ENCODE measurements around the gene NCKAP5.

Gene NCKAP5

DNA sequence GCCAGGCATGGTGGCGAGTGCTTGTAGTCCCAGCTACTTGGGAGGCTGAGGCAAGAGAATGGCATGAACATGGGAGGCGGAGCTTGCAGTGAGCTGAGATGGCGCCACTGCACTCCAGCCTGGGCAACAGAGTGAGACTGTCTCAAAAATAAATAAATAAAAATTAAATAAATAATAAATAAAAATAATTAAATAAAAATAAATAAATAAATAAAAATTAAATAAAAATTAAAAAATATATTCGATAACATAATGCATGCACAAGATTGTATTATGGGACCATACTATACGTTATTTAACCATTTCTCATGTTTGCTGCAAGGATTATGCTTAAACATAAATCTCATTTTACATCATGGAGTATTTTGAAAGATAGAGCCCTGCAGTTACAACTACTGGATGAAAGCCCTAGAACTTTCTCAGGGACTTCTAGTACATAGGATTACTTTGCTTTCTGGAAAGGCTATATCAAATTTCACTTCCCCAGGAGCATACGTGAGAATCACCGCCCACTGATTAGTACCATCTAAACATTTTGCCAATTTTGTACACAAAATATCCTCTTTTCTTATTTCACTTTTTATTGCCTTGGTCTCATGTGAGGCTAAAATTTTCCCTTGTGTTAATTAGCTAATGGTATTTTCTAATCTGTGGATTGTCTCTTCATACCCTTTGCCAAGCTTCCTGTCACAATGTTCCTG is 664.0 kb downstream of the NCKAP5 start:
- DNase-seq = no peak

DNA sequence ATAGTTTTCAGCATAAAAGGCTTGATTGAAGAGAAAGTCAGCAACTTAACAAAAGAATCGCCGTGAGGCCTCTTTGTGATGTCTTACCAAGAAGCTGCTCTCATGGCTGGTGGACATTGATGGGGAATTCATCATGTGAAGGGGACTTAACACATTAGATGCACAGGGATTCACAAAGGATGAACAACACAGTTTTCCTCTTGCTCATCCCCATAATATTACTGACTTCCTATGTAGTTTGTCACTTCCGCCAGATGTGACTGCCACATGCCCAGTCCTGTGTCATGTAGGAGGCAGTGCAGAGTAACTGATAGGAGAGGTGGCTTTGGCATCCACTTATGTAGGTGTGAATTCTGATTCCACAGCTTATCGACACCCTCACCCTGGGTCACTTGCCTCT is 665.6 kb downstream of the NCKAP5 start:
- DNase-seq = no peak

DNA sequence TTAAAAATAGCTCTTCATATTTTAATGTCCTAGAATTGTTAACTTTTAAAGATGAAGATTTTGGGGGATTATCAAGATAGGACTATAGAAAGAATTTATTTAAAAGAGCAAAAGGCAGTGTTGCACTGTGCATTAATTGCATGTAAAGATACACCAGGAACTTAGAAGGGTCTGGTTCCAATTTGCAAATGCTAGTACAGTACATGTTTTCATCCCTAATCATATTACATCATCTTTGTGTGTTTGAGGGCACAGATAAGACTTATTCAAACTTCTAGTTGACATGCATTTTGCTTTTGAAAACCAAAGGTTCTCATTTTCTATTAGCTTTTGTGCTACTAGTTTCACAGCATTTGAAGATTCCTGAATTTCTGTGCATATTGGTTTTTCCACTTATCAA is 666.6 kb downstream of the NCKAP5 start:
- no peak for DNase-seq

DNA sequence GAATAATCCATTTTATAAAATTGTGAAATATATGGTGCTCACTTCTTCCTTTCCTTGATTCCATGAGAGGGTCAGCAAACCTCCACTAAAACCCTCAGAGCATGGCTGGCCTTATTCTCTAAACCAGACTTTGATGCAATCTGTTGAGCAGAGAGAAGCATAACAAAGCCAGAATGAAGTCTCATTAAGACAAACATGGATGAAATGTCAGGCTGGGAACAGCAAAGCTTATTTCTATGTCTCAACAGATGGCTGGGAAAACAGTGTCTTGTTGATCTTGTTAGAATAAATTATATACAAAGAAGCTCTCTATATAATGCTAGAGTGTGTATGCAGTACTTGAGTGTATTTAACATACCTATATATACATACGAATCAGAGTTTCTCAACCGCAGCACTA is 671.2 kb downstream of the NCKAP5 start:
- no peak for DNase-seq

DNA sequence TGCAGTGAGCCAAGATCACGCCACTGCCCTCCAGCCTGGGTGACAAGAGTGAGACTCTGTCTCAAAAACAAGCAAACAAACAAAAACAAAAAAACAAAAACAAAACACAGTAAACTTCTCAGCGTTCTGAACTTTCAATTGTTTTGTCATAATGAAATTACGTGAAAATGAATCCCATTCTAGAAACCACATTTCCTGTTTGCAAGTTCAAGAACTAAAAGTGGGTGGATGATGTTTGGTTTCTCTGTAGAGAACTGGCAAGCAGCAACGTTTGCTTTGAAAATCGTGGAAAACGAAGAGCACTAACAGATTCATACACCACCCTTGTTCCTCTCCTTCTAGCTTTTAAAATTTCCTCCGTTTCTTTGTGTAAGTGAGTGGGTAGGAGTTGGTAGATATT is 672.2 kb downstream of the NCKAP5 start:
- DNase-seq = no peak

DNA sequence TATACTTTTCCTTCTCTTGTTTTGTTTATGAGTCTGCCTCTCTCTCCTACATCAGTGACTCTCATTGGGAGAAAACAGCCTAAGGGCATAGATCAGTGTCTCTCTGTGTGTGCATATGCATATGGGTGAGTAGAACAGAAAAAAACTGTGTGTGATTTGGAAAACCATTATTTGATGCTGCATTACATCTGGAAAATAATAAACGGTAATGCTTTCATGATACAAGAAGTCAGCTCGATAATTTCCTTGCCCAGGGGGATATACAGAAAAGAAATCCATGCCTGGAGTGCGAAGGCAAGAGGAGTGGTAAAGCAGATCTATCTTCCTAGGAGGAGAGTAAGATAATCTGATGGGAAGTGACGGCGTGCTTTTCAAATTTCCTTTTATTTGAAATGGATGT is 676.8 kb downstream of the NCKAP5 start:
- no peak for DNase-seq

DNA sequence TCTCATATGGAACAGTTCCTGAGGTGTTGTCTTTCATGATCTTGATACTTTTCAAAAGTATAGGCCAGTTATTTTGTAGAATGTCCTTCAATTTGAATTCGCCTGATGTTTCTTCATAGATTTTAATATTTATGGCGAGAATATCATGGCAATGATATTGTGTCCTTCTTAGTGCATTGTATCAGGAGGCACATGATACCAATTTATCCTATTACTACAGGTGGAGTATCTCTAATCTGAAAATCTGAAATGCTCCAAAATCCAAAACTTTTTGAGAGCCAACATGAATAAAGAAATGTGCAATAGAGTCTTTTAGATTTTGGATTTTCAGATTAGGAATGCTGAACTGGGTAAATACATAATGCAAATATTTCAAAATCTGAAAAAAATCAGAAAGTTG is 681.7 kb downstream of the NCKAP5 start:
- no peak for DNase-seq

DNA sequence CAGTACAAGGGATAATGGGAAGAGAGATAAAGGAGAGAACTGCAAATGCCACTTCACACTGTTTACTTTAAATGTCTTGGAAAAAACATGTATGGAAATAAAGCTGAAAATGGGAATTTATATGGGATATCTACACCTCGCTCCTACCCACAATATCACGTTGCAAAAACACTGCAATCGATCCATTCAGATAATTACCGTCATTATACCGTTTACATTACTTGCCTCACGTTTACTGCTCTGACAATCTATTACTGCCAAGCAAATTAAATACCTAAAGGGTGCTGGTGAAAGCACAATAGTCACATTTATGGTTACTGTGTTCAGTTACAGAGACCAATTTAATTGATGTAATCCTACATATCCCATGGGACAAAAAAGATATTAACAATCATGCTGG is 683.6 kb downstream of the NCKAP5 start:
- no peak for DNase-seq

DNA sequence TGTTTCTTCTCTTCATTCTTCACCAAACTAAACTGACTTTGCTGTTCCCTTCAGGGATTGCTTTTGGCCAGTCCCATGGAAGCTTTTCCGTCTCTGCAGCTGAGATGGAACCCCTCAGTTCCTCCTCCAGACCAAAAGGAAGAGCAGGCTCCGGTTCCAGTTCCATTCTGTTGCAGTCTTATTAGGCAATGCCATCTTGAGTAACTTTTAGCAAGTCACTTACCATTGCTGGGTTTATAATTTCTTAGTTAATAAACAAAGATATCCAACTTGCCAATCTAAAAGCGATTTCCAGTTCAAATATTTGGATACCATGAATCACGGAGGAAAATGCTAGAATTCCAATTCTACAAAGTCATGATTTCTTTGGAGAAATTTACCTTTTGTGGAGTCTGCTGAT is 684.0 kb downstream of the NCKAP5 start:
- DNase-seq = no peak

DNA sequence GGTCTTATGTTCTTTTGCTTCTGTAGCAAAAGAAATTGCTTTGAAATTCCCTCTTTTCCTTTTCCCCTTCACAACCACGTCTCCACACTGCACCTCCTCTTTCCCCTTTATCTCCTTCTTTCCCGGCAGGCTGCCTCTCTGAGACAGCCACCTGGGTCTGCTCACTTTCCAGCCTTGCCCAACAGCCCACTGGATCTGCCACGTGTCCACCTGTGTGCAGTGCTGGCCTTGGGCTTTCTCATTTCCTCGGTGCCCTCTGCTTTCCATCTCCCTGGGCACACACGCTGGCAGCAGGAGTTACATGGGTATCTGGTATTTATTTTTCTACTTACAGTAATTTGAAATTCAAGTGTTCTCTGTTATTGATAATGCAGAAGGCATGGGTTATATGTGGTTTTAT is 684.8 kb downstream of the NCKAP5 start:
- DNase-seq = no peak

DNA sequence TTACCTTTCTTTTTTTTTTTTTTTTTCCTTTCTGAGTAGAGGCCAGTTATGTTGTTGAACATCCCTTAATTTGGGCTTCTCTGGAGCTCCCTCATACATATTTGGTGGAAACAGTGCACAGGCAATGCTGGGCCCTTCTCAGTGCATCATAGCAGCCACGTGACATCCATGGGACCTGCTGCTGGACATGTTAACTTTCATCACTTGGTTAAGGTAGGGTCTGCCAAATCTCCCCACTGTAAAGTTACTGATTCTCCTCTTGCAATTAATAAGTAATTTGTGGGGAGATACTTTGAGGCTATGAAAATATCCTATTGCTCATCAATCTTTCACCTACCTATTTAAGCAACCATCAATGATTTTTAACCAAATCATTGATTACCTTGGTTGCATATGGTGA is 686.7 kb downstream of the NCKAP5 start:
- DNase-seq = no peak

DNA sequence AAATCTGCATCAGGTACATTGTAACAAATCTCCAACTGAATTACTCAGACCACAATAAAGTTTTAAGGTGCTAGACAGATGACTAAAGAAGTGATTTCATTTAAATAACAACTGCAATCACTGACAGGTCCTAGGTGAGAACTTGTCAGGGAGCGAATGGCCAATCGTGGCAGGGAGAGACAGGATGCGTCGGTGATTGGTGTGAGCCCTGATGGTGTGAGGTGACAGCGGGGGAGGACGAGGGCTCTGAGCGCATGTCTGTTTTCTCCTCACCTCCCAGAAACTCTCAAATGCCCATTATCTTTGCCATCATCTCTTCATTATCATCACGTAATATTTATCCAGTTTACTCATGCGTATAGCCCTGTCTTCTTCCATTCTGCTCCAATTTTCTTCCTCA is 690.3 kb downstream of the NCKAP5 start:
- DNase-seq = no peak

DNA sequence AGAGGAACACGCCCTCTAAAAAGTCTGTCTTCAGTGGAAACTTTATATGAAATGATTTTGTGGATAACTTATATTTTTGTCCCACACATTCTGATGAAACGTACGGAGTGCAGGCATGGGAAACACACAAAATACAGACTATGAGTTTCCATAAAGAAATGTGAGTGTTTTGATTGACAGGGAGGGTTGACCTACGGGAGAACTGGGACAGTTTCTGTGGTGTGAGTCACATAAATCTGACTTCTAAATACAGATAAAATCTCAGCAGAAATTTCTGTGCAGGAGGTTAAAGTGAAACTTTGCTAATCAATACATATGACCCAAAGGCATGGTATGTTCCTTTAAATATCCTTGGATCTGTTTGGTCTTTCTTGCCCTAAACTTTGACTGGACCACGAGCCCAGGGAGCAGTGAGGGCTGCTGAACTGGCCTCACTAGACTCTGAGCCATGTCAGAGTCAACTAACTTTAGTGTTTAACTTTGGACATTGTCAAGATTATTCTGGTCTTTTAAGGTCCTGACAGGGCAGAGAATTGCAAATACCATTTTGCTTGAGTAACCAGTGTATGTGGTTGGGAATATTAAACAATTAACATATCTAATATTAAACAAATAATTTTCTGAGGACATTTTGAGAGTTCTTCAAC is 691.4 kb downstream of the NCKAP5 start:
- no peak for DNase-seq

DNA sequence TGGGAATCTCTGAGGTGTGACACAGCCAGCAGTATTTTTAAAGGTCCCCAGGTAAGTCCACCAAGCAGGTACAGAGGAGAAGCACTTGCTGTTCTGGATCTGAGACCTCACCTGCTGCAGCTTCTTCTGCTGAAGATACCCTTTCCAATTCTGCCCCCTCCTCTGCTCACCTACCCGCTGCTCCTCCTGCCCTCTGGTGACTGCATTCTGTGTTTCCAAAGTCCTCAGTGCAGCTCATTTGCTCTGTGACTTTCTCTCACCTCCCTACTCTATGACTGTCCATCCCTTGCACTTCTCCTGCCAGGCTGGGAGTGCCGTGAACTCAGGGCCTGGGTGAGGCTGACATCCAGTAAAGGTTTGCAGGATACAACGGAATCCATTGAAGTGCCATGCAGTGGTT is 693.1 kb downstream of the NCKAP5 start:
- DNase-seq = no peak

DNA sequence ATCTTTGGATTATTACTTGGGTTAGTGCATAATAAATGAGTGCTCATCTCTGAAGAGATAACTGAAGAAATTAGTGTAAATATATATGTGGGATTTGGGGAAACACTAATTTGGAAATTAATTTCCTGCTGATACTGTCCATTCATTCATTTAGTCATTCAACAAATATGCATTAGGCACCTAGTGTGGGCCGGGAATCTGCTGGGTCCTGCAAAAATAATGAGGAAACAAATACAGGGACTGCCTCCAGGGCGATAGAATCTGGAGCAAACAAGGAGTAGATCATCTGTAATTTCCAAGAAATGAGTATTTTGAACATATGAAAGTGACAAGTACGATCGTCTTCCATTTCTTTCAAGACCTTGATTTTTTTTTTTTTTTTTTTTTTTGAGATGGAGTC is 694.5 kb downstream of the NCKAP5 start:
- DNase-seq = no peak

DNA sequence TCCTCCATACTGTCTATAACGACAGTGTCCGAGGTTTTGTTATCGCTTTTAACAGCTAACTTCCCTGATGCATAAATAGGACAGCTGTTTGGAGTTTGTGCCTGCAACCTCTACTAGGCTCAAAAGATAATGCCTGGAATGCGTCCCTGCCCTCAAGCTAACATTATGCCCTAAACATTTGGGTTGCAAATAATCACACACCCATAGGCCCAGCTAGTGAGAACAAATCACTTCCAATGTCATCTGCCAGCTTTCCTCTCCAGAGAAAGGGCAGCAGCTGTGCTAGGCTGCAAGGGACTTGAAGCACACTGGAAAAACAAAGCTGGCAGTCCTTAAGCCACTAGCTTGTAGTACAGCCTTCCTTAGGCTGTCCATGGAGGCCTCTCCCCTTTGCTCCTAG is 696.4 kb downstream of the NCKAP5 start:
- DNase-seq = no peak

DNA sequence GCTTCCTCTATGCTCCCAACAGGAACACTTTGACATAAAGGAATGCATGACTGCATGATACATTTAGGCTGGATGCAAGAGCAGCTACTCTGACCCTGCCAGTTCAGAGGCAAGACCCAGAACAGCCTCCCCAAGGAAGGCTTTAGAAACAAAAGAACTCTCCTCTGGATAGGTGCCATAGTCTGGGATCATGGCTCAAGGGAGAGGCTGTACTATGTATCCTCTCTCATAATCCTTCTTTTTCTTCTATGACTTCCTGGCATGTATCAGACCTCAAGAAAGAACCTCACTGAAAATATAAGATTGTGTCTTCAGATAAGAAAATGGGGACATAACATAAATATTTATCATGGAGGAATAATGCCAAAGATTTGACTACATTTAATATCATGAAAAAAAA is 704.3 kb downstream of the NCKAP5 start:
- DNase-seq = no peak

DNA sequence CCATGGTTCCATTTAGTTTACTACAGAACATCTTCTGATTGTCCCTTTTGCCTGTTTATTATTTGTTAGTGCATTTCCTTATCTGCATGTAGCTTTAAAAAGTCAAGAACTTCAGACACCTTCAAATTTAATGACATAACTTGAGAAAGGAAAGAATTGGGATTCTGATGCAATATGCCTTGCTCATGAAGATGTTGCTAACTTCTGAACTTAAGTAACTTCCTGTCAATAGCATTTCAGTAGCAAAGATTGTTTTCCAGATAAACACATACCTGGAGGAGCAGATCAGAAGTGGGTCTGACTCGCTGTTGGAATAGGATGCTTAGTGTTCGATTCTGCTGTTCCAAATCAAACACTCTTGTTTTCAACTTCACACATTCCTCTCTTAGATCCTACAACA is 708.0 kb downstream of the NCKAP5 start:
- no peak for DNase-seq

DNA sequence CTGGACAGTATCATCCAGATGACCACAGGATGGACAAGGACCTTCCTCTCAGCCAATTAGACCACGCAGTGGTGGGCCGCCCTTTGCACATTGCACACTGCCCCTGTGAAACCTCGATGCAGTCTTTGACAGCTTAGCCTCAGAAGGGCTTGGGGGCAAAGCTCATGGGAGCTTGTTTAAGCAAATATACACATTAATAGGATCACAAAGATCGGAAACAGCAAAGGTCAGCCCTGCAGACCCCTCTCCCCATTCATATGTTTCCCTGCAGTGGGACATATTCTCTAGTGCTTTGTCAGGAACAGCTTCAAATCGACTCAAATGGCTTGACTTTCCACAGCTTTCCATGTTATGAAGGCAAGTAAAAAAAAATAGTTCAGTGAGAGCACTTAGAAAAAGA is 708.7 kb downstream of the NCKAP5 start:
- DNase-seq = no peak

DNA sequence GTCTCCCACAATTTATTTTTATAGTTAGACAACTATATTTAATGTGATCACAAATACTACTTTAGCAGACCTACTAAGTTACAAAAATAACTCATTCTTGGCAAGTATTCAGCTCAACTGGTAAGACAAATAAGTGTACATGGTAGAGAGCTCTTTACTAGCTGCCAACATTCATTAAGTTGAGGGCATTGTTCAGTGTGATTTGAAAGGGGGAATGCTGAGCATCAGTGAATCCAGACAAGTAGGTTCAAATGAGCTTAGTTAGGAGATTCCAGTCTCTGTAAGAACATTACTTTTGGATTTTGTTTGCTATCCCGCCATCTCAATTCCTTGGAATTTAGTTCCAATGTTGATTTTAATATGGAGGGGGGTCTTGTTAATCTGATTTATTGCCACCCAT is 710.9 kb downstream of the NCKAP5 start:
- DNase-seq = no peak

DNA sequence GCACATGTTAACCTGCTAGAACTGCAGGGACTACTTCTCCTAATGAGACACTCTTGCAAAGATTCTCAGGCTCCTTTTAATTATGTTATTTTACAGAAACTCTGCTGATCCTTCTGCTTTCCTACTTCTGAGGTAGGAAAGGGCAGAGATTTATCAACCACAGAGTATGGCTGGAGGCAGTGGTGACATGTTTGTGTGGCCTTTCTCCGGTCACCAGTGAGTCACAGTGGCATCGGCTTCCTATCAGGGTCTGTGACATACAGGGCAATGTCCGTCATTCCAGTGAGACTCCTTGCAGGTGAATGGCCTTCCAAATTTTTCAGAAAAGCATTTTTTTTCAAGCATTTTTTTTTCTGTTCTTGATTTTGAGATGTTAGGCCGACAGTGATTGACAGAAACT is 717.6 kb downstream of the NCKAP5 start:
- no peak for DNase-seq

DNA sequence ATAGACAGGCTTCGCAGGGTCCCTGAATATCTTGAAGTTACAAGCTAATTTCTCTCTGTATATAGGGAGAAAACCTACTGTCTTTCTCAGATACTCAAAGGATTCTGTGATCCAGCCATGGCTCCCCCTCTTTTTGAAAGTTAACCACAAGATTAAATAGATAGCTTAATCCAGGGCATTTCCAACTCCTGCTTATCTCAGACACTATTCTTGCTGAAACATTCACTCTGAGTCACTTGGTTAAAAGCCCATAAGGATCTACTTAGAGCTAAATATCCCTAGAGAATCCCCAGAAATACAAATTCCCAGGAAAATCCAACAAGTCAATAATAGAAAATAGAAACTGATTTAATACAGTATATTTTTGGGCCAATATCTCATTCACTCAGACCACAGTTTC is 719.1 kb downstream of the NCKAP5 start:
- no peak for DNase-seq

DNA sequence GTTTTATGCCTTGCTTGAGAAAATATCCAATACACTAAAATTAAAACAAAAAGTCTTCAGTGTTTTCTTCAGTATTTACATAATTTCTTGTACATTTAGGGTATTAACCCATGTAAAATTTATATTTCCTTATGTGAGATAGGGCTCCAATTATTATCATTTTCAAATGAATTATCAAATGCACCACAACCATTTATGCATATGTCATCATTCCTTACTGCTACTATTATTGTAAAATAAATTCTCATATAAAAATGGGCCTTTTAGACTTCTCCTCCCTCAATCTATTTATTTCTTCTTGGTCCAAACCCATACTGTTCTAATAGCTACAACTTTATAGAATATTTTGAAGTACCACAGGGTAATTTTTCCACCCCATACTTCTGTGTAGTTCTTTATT is 722.9 kb downstream of the NCKAP5 start:
- no peak for DNase-seq

DNA sequence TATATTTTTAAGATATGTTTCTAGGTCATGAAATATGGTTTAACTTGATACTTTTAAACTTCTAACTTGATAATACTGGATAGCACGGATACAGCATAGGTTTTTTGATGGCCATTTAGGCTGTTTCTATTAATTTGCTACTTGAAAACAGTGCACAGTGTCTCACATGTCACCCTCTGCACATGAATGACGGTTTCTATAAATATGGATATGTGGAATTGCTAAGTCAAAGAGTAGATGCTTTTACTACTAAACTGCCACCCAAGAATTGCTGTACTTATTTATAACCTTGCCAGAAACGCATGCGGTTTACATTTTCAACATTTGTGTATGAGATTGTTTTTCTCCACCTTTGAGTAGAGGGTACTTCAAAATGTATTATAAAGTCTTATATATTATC is 723.7 kb downstream of the NCKAP5 start:
- DNase-seq = no peak

DNA sequence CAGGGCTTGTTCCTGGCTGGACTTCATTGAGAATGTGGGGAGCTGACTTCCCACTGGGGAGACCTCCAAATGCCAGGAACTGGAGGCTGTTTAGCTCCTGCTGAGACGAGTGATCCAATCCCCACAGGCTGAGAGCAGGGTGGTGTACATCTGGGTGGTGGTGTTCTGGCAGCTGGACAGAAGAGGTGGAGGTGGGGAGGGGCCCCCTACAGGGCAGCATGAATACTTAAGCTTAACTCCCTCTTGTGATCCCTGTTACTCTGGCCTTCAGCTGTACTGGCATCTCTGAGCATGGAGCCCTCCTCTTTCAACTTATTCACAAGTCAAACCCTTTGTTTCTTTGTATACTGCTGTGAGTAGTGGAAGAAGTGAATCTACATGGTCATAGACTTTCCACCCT is 730.5 kb downstream of the NCKAP5 start:
- no peak for DNase-seq
